Spleen (tissue), 11 donors: Measurements from ENCODE around the gene GLP2R. TPM values are rescaled to one million over a fixed set of nuclear protein-coding genes. Genes with fewer than 3 reads are reported as not detected.
A peak's percentile ranks its signal among the peaks of the same experiment; 100 is the strongest.

ENCODE experiments used
- DNase-seq: peaks from one replicate; pipeline ENCODE4 v3.0.0-alpha.2; 2020
- H3K27ac ChIP-seq, 8 donors: fragments of 200-600 bp; sonication (generic) in 7 of 8; 1 replicate in 4 of 8; 2 replicates in 4 of 8; pipeline versions ENCODE4 v1.5.0 to v1.8.0; 2016 to 2021; ENCODE audit warnings: inconsistent platforms in 4 of 8, mild to moderate bottlenecking in 4 of 8, moderate library complexity in 1 of 8
- H3K27me3 ChIP-seq, 7 donors: fragments of 200-600 bp; sonication (generic) in 6 of 7; replicated peaks in 1 of 7; 1 replicate in 4 of 7; 2 replicates in 3 of 7; pipeline versions ENCODE4 v1.5.0 to v1.8.0; 2016 to 2021; ENCODE audit warnings: inconsistent platforms in 3 of 7, mild to moderate bottlenecking in 1 of 7
- H3K36me3 ChIP-seq, 6 donors: fragments of 200-600 bp; sonication (generic) in 5 of 6; 1 replicate in 4 of 6; 2 replicates in 2 of 6; pipeline versions ENCODE4 v1.5.0 to v1.8.0; 2016 to 2021; ENCODE audit warnings: inconsistent platforms in 2 of 6
- H3K4me1 ChIP-seq, 6 donors: fragments of 200-600 bp; sonication (generic) in 5 of 6; 1 replicate in 3 of 6; 2 replicates in 3 of 6; pipeline versions ENCODE4 v1.5.0 to v1.8.0; 2016 to 2021; ENCODE audit warnings: inconsistent platforms in 3 of 6
- H3K4me3 ChIP-seq, 8 donors: fragments of 200-600 bp; sonication (generic) in 7 of 8; 1 replicate in 4 of 8; 2 replicates in 4 of 8; pipeline versions ENCODE4 v1.5.0 to v1.8.0; 2016 to 2021; ENCODE audit warnings: inconsistent platforms in 4 of 8, mild to moderate bottlenecking in 4 of 8, moderate library complexity in 2 of 8
- H3K9me3 ChIP-seq, 8 donors: fragments of 200-600 bp; sonication (generic) in 7 of 8; 1 replicate in 4 of 8; 2 replicates in 4 of 8; pipeline versions ENCODE4 v1.5.0 to v1.8.0; 2016 to 2021; ENCODE audit warnings: inconsistent platforms in 4 of 8
- POLR2A ChIP-seq, 3 donors: fragments of 450-650 bp; IDR thresholded peaks; one replicate each; pipeline ENCODE4 v1.5.1; 2017; ENCODE audit warnings: antibody characterized with exemption in 3 of 3, mild to moderate bottlenecking in 1 of 3
- POLR2AphosphoS5 ChIP-seq, 3 donors: sonication (generic); formaldehyde crosslinking; IDR thresholded peaks; one replicate each; pipeline ENCODE4 v1.5.1; 2017; ENCODE audit warnings: antibody characterized with exemption in 3 of 3
- WGBS, 5 donors: extraction: QIAGEN DNeasy Blood & Tissue Kit in 3 of 5; methylation state at CpG; one replicate each; pipeline versions ENCODE4 v1.1.5 to v1.1.7; 2013 to 2018; 5-methylcytosine and 5-hydroxymethylcytosine counted together
- intact Hi-C: fragments of 100-400 bp; cut with DNase I; formaldehyde crosslinking; loops from one replicate; pipeline ENCODE4 v1.15.0; 2023; ENCODE audit warnings: low total_unique reads
- polyA plus RNA-seq, 3 donors: library from polyadenylated mRNA; stranded (reverse); fragments of 200-250 nt; gene quantifications; one replicate each; pipeline ENCODE4 v1.2.1, GENCODE V29; 2013
- total RNA-seq, 7 donors: library from RNA; depleted of rRNA in 3 of 7; stranded (reverse); fragments of >200 nt in 3 of 7; fragmentation: NEBNext Ultra II Directional in 4 of 7; extraction: Animal tissue kit (Norgen Biotek cat#: 25700) in 4 of 7; gene quantifications; one replicate each; pipeline versions ENCODE4 v1.1.0 to v1.2.1, GENCODE V29; 2016 to 2021
- TF ChIP-seq, protein P1 (sequence below), 11 experiments: fragments of 200-600 bp in 7 of 11; fragments of 450-650 bp in 4 of 11; sonication (generic) in 4 of 11; IDR thresholded peaks in 8 of 11; conservative IDR thresholded peaks in 3 of 11; 1 replicate in 7 of 11; 2 replicates in 4 of 11; pipeline versions ENCODE4 v1.4.0 to v1.8.0; 2016 to 2021; ENCODE audit warnings: antibody characterized with exemption in 11 of 11, inconsistent platforms in 4 of 11, mild to moderate bottlenecking in 1 of 11
- donor health status: healthy with polysubstance abuse.
- donor health status: DM: no; HTN: no; CAD: no; lungs with moderate emphysema.
- donor health status: DM: no; HTN: no; CAD: no.
- donor health status: Bipolar disorder and iron deficiency.
- donor health status: healthy.
- donor health status: DM: no; HTN: no; CAD: no.
- donor health status: DM: yes; HTN: yes; CAD: no.

GLP2R gene
- total and polyA plus RNA-seq, 10 donors = 0.07 to 0.63 (median 0.15) TPM; not detected in 4

DNA sequence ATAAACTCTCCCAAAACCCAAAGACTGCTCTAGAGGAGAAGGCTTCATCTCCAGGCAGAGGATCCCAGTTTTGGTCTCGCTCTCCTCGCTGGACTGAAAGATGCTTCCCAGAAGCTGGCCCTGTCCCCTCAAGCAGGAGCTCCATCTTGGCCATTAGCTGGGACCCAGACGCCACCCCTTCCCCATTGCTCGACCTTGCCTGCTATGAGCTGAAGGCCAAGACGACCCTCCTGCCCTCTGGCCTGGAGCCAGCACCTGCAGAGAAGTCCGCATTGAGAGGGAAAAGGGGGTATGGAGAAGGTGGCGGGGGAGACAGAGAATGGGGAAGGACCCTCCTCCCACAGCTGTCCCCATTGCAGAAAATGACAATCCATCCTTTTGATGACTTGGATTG, 82.9 kb downstream of the GLP2R start:
- H3K9me3 ChIP-seq = no peaks in the 10 kb centered on the region
- WGBS, 5 donors = 60 to 75% (median 72%) methylated on average over 7 of the region's 7 CpGs
- H3K36me3 ChIP-seq = peaks cover 0 to 24% (median 0%) of the 10 kb centered on the region in 6 donors
- peaks cover 0 to 16% (median 0%) of the 10 kb centered on the region in 7 donors for H3K27me3 ChIP-seq
- no peaks in the 10 kb centered on the region for H3K4me1 ChIP-seq
- peak; percentile 59 for DNase-seq
- H3K4me3 ChIP-seq = no peak overlapping the region
- H3K27ac ChIP-seq = no peak overlapping the region
- intact Hi-C loops = no loop called here
- TF ChIP-seq, protein P1, sequence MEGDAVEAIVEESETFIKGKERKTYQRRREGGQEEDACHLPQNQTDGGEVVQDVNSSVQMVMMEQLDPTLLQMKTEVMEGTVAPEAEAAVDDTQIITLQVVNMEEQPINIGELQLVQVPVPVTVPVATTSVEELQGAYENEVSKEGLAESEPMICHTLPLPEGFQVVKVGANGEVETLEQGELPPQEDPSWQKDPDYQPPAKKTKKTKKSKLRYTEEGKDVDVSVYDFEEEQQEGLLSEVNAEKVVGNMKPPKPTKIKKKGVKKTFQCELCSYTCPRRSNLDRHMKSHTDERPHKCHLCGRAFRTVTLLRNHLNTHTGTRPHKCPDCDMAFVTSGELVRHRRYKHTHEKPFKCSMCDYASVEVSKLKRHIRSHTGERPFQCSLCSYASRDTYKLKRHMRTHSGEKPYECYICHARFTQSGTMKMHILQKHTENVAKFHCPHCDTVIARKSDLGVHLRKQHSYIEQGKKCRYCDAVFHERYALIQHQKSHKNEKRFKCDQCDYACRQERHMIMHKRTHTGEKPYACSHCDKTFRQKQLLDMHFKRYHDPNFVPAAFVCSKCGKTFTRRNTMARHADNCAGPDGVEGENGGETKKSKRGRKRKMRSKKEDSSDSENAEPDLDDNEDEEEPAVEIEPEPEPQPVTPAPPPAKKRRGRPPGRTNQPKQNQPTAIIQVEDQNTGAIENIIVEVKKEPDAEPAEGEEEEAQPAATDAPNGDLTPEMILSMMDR (IDR thresholded peaks at IDR 0.05 in 8 of 11, conservative IDR thresholded peaks at IDR 0.05 in 3 of 11) = no peak
- TF ChIP-seq POLR2A (IDR thresholded peaks at IDR 0.05) = no peak
- no peak for TF ChIP-seq POLR2AphosphoS5 (IDR thresholded peaks at IDR 0.05)

DNA sequence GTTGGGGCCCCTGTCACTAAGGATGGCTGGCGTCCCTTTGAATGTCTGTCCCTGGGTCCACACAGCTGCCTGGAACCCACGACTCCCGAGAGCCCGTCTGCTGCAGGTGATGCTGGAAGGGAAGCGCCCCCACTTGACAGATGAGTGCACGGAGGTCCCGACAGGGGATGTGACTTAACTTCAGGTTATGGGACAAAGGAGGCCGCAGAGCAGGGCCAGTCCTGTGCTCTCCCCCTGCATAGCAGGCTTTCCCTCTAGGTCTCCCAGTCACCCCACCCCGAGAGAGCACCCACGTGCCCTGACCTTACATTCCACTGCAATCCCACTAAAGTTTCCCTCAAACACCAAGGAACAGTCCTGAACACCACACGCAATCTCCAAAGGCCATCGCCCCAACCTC, 85.4 kb downstream of the GLP2R start:
- intact Hi-C loops = no loop called here
- Histone ChIP-seq H3K36me3 (peaks cover 0 to 49% (median 13%) of the 10 kb centered on the region in 6 donors), H3K27me3 (no peaks in the 10 kb centered on the region), H3K4me1 (no peaks in the 10 kb centered on the region), H3K4me3 (no peak overlapping the region), H3K9me3 (no peaks in the 10 kb centered on the region), H3K27ac (no peak overlapping the region)
- TF ChIP-seq POLR2A (IDR thresholded peaks at IDR 0.05) = no peak
- peak in 1 of 3 donors; percentile 42 for TF ChIP-seq POLR2AphosphoS5 (IDR thresholded peaks at IDR 0.05)
- peak; percentile 47 for DNase-seq
- WGBS, 5 donors = 79 to 86% (median 83%) methylated on average over 9 to 12 of the region's 12 CpGs

DNA sequence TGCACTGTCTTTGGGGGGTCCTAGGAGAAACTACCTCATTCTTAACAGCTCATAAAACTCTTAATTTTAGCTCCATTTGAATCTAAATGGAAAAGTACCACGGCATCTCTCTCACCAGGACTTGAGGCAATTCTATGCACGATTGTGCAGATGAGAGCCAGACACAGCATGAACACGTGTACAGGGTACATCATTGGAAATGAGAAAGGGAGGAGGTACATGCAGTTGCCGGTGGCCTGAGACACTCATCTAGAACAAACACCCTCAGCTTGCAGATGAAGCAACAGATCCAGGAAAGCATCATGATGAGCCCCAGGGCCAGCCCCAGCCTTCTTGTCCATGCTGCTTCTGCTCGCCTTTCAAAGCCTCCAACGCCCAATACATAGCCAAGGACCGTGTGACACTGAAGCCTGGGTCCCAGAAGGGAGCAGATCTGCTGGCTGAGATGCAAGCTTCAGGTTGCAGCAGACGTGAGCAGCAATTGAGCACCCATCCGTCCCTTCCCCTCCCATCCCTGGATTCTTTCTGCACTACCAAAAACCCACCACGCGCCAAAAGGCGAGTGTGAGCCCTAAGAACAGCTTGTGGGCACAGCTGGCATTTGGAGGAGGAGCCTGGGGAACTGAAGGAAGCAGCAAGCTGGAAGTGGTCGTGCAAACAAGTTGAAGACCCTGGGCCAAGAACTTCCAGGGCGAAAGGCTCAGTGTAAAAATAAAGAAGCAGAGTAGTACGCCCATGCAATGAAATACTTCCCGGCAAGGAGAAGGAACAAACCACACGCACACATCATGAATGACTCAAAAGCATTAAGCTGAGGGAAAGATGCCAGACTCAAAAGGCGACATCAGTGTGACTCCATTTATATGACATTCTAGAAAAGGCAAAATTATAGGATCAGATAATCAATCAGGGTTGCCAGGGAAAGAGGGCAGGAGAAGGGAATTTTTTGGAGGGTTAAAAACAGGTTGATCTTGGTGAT, 86.7 kb downstream of the GLP2R start:
- TF ChIP-seq POLR2A (IDR thresholded peaks at IDR 0.05) = no peak
- no peak for TF ChIP-seq POLR2AphosphoS5 (IDR thresholded peaks at IDR 0.05)
- TF ChIP-seq, protein P1 (IDR thresholded peaks at IDR 0.05 in 8 of 11, conservative IDR thresholded peaks at IDR 0.05 in 3 of 11) = no peak
- WGBS, 5 donors = 76 to 87% (median 83%) methylated on average over 18 of the region's 18 CpGs
- intact Hi-C loops = no loop called here

DNA sequence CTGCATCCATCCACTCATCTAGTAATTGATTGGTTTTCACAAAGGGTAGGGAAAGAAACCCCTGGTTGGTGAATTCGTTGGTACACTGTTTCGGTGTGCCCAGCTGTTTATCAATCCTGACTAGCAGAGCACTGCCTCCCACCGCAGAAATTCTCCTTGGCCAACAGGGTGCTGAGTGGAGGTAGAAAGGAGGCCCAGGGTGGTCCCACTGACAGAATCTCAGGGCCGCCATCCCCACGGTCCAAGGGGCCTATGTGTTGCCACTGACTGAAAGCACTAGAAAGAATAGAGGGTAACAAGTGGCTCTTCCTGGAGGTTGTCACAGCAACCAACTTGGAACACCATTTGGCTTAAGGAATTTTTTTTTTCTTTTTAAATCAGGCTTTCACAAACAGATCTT, 87.8 kb downstream of the GLP2R start:
- Histone ChIP-seq H3K4me1 (no peaks in the 10 kb centered on the region), H3K9me3 (no peaks in the 10 kb centered on the region), H3K4me3 (no peak overlapping the region), H3K27ac (no peak overlapping the region), H3K36me3 (peaks cover 0 to 73% (median 34%) of the 10 kb centered on the region in 6 donors), H3K27me3 (no peaks in the 10 kb centered on the region)
- TF ChIP-seq POLR2AphosphoS5 (IDR thresholded peaks at IDR 0.05) (no peak), POLR2A (IDR thresholded peaks at IDR 0.05) (no peak)
- no peak for DNase-seq
- 85 to 92% (median 89%) methylated on average over 5 of the region's 5 CpGs for WGBS, 5 donors
- intact Hi-C loops = no loop called here

More for the DNA sequence above, 86.7 kb downstream of the GLP2R start:
- no peaks in the 10 kb centered on the region for H3K9me3 ChIP-seq
- no peak for DNase-seq
- H3K4me3 ChIP-seq = no peak overlapping the region
- no peaks in the 10 kb centered on the region for H3K4me1 ChIP-seq
- H3K27me3 ChIP-seq = no peaks in the 10 kb centered on the region
- peaks cover 0 to 62% (median 26%) of the 10 kb centered on the region in 6 donors for H3K36me3 ChIP-seq
- no peak overlapping the region for H3K27ac ChIP-seq

DNA sequence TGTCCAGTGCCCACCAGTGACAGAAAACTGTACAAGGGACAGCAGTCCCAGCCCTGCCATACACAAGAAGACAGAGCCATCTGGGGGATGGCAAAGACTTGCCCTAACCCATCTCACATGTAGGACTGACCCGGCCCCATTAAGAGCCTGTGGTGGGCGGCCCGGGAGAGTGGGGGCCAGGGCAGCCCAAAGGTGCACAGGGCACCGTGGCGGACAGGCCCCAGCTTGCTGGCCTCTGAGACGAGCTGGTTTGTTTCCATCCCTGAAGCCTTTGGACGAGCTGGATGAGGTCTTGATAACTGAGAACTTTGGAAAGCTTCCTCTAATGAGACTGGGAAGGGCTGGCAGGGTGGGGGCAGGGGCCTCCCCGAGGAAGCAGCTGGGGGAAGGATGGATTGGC, 90.4 kb downstream of the GLP2R start:
- 57 to 92% (median 85%) methylated on average over 1 to 8 of the region's 8 CpGs for WGBS, 5 donors
- no peaks in the 10 kb centered on the region for H3K27me3 ChIP-seq
- no peak overlapping the region for H3K27ac ChIP-seq
- H3K4me3 ChIP-seq = no peak overlapping the region
- no peaks in the 10 kb centered on the region for H3K9me3 ChIP-seq
- TF ChIP-seq POLR2AphosphoS5 (IDR thresholded peaks at IDR 0.05) = peak in 1 of 3 donors; percentile 57
- TF ChIP-seq, protein P1 (IDR thresholded peaks at IDR 0.05 in 8 of 11, conservative IDR thresholded peaks at IDR 0.05 in 3 of 11) = no peak
- peaks cover 0 to 99% (median 44%) of the 10 kb centered on the region in 6 donors for H3K36me3 ChIP-seq
- DNase-seq = no peak
- no peaks in the 10 kb centered on the region for H3K4me1 ChIP-seq
- intact Hi-C loops = no loop called here
